ENCODE results near the gene TNRC18. TPM values are rescaled to one million over a fixed set of nuclear protein-coding genes. Genes with fewer than 3 reads are reported as not detected.
"Not testable (repeated sequence)": the region's sequence is repeated elsewhere in the genome, so short reads cannot be mapped to it uniquely, and the experiment has no call there.

Gene TNRC18
- total RNA-seq, 5 donors from 2014 or later (not counting 1 experiment from before 2014, with no cell fraction given), result 58.8 to 71.0 (median 62.6) TPM

DNA sequence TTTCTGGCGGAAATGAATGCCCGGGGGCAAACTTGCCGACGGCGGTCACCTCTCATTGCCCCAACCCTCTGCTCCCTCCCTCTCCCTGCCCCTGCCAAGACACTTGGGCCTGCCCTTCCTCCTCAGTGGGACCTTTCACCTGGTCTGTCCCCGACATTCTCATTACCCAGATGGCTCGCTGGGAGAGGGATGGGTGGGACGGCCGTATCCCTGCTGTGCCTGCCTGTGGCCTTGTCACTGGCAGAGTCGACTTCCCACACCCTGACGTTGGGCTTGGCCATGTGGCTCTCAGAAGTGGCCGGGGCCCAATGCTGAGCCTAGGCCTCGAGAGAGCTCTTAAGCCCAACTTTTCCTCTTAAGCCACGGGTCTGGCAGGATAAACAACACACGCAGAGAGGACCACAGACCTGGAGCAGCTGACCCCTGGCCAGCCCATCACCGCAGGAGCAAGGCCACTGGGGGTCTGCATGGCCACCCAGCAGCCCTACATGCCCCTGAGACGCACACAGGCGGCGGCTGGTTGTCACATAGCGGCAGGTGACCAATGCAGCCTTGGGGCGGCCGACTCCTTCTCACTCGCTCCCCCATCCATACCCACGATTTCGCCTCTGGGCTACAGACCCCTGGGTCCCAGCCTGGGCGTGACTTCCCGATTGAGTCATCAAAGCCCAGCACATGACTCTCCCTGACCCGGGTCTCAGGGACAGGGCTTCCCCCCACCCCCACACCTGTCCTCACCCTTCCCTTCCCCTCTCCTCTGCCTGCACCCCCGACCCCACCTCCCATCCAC, 100.8 kb downstream of the TNRC18 start:
- Histone ChIP-seq H3K9me3 (no peaks in the 10 kb centered on the region), H3K27me3 (replicated peaks in 1 of 2; ENCODE audit: control insufficient read depth in 2 of 2, extremely low read depth in 1 of 2, insufficient read depth in 2 of 2, low read length in 1 of 2) (no peaks in the 10 kb centered on the region), H3K4me1 (ENCODE audit: control insufficient read depth in 1 of 2, extremely low read depth in 1 of 2, insufficient read depth in 2 of 2, low read length in 2 of 2) (peaks cover 0 to 2% of the 10 kb centered on the region in 2 experiments), H3K27ac (ENCODE audit: low read length) (no peak overlapping the region), H3K4me3 (ENCODE audit: control insufficient read depth in 1 of 2, extremely low read depth in 1 of 2, low read length in 1 of 2) (no peak overlapping the region), H3K36me3 (ENCODE audit: control insufficient read depth in 2 of 2, extremely low read depth in 1 of 2, insufficient read depth in 1 of 2, low read length in 1 of 2) (peaks cover 30 to 42% of the 10 kb centered on the region in 2 donors)
- Mint-ChIP-seq H3K4me1 (peaks cover 0 to 5% (median 0%) of the 10 kb centered on the region in 3 donors), H3K4me3 (no peak overlapping the region), H3K27me3 (no peaks in the 10 kb centered on the region), H3K36me3 (peaks cover 60% of the 10 kb centered on the region), H3K9me3 (peaks cover 0 to 13% (median 4%) of the 10 kb centered on the region in 3 donors), H3K27ac (no peak overlapping the region)
- DNase-seq, result no peak
- POLR2A ChIA-PET, result no interaction called here
- CTCF ChIA-PET, result no interaction called here
- WGBS (ENCODE audit: insufficient coverage), result 94% methylated on average over 13 of the region's 29 CpGs
- ATAC-seq (replicated peaks in 1 of 4), result no peak

DNA sequence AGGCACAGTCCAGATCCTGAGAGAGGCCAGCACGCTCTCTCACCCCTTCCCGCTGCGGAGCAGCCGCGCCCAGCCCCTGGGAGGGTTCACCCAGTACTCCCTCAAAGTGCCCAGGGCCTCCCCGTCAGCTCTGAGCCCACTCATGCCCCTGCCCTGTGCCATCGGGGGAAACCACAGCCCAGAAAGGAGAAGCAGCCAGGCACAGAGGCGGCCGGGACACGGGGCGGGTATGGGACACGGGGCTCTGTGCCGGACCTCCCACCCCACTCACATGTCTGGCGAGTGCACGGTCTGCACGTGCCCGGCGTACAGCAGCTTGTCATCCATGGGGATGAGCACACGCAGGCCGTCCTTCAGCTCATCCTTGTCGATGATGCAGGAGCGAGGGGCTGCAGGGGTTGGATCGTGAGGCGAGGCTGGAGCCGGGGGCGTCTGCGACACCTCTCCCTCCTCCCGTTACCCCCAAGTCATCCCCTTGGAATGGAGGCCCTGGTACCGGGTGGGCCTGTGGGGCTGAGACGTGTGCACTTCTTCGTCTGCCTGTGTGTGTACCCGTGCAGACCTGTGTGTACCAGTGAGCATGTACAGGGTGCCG, 102.7 kb downstream of the TNRC18 start:
- H3K4me1 Mint-ChIP-seq, result no peaks in the 10 kb centered on the region
- H3K36me3 ChIP-seq (ENCODE audit: control insufficient read depth in 2 of 2, extremely low read depth in 1 of 2, insufficient read depth in 1 of 2, low read length in 1 of 2), result peaks cover 17 to 47% of the 10 kb centered on the region in 2 donors
- 99% methylated on average over 20 of the region's 33 CpGs for WGBS (ENCODE audit: insufficient coverage)
- CTCF ChIA-PET, result no interaction called here
- H3K4me3 ChIP-seq (ENCODE audit: control insufficient read depth in 1 of 2, extremely low read depth in 1 of 2, low read length in 1 of 2), result no peak overlapping the region
- no peaks in the 10 kb centered on the region for H3K27me3 ChIP-seq (replicated peaks in 1 of 2; ENCODE audit: control insufficient read depth in 2 of 2, extremely low read depth in 1 of 2, insufficient read depth in 2 of 2, low read length in 1 of 2)
- H3K36me3 Mint-ChIP-seq, result peaks cover 57% of the 10 kb centered on the region
- ATAC-seq (replicated peaks in 1 of 4) (no peak), DNase-seq (no peak)
- no peak overlapping the region for H3K27ac ChIP-seq (ENCODE audit: low read length)
- H3K4me1 ChIP-seq (ENCODE audit: control insufficient read depth in 1 of 2, extremely low read depth in 1 of 2, insufficient read depth in 2 of 2, low read length in 2 of 2), result no peaks in the 10 kb centered on the region
- H3K27me3 Mint-ChIP-seq, result no peaks in the 10 kb centered on the region
- peaks cover 0 to 13% (median 4%) of the 10 kb centered on the region in 3 donors for H3K9me3 Mint-ChIP-seq
- no peak overlapping the region for H3K4me3 Mint-ChIP-seq
- H3K27ac Mint-ChIP-seq, result no peak overlapping the region
- H3K9me3 ChIP-seq, result no peaks in the 10 kb centered on the region
- POLR2A ChIA-PET, result no interaction called here

GRCh38 chr7:5320391-5320790, 103.2 kb downstream of the TNRC18 start:
- no peak for ATAC-seq (replicated peaks in 1 of 4)

DNA sequence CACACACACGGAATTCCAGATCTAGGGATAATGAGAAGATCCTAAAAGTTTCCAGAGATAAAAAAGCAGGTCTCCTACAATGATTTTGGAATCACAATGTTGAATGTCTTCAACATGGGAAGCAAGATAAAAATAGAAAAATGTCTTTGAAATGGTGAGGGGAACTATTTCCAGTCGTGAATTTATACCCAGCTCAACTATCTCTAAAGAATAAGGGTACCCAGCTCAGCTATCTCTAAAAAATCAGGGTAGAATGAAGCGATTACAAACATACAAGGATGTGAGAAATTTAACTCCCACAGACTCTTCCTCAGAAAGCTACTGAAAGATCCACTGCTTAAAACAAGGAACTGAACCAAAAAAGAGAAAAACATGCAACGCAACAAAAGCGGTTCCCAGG, 105.0 kb downstream of the TNRC18 start:
- H3K27ac Mint-ChIP-seq; DNase-seq; H3K4me3 Mint-ChIP-seq; H3K4me1 ChIP-seq (ENCODE audit: control insufficient read depth in 1 of 2, extremely low read depth in 1 of 2, insufficient read depth in 2 of 2, low read length in 2 of 2); H3K27ac ChIP-seq (ENCODE audit: low read length); H3K27me3 ChIP-seq (replicated peaks in 1 of 2; ENCODE audit: control insufficient read depth in 2 of 2, extremely low read depth in 1 of 2, insufficient read depth in 2 of 2, low read length in 1 of 2); H3K9me3 ChIP-seq; H3K4me3 ChIP-seq (ENCODE audit: control insufficient read depth in 1 of 2, extremely low read depth in 1 of 2, low read length in 1 of 2); H3K4me1 Mint-ChIP-seq; ATAC-seq (replicated peaks in 1 of 4); H3K27me3 Mint-ChIP-seq; POLR2A ChIA-PET: not testable (repeated sequence)
- H3K36me3 ChIP-seq (ENCODE audit: control insufficient read depth in 2 of 2, extremely low read depth in 1 of 2, insufficient read depth in 1 of 2, low read length in 1 of 2), result peaks cover 11 to 52% of the 10 kb centered on the region in 2 donors
- peaks cover 0 to 13% (median 4%) of the 10 kb centered on the region in 3 donors for H3K9me3 Mint-ChIP-seq
- peaks cover 59% of the 10 kb centered on the region for H3K36me3 Mint-ChIP-seq
- no CpG with 5 or more reads among the region's 5 CpGs for WGBS (ENCODE audit: insufficient coverage)
- CTCF ChIA-PET, result interaction anchor here in 1 of 2 donors (0.6 kb wide), 1 partner anchor 46 kb away, joined by 8 read pairs; no protein-coding TSS in a partner anchor

More at GRCh38 chr7:5320391-5320790, 103.2 kb downstream of the TNRC18 start:
- POLR2A ChIA-PET, result no interaction called here
- Histone ChIP-seq H3K27ac (ENCODE audit: low read length) (no peak overlapping the region), H3K4me1 (ENCODE audit: control insufficient read depth in 1 of 2, extremely low read depth in 1 of 2, insufficient read depth in 2 of 2, low read length in 2 of 2) (no peaks in the 10 kb centered on the region), H3K4me3 (ENCODE audit: control insufficient read depth in 1 of 2, extremely low read depth in 1 of 2, low read length in 1 of 2) (no peak overlapping the region), H3K9me3 (no peaks in the 10 kb centered on the region), H3K27me3 (replicated peaks in 1 of 2; ENCODE audit: control insufficient read depth in 2 of 2, extremely low read depth in 1 of 2, insufficient read depth in 2 of 2, low read length in 1 of 2) (no peaks in the 10 kb centered on the region), H3K36me3 (ENCODE audit: control insufficient read depth in 2 of 2, extremely low read depth in 1 of 2, insufficient read depth in 1 of 2, low read length in 1 of 2) (peaks cover 16 to 51% of the 10 kb centered on the region in 2 donors)
- CTCF ChIA-PET, result no interaction called here
- no peaks in the 10 kb centered on the region for H3K27me3 Mint-ChIP-seq
- no peak overlapping the region for H3K4me3 Mint-ChIP-seq
- DNase-seq, result no peak
- 100% methylated on average over 3 of the region's 13 CpGs for WGBS (ENCODE audit: insufficient coverage)
- H3K27ac Mint-ChIP-seq, result no peak overlapping the region
- H3K4me1 Mint-ChIP-seq, result no peaks in the 10 kb centered on the region
- peaks cover 0 to 13% (median 4%) of the 10 kb centered on the region in 3 donors for H3K9me3 Mint-ChIP-seq
- H3K36me3 Mint-ChIP-seq, result peaks cover 59% of the 10 kb centered on the region

GRCh38 chr7:5315761-5316160, 107.9 kb downstream of the TNRC18 start:
- CTCF ChIA-PET, result no interaction called here

GRCh38 chr7:5314864-5315263, 108.8 kb downstream of the TNRC18 start:
- 98% methylated on average over 19 of the region's 19 CpGs for WGBS (ENCODE audit: insufficient coverage)
- POLR2A ChIA-PET, result no interaction called here
- no peak overlapping the region for H3K4me3 ChIP-seq (ENCODE audit: control insufficient read depth in 1 of 2, extremely low read depth in 1 of 2, low read length in 1 of 2)
- Mint-ChIP-seq H3K27me3 (no peaks in the 10 kb centered on the region), H3K27ac (no peak overlapping the region), H3K9me3 (peaks cover 0 to 13% (median 4%) of the 10 kb centered on the region in 3 donors), H3K4me1 (no peaks in the 10 kb centered on the region), H3K4me3 (no peak overlapping the region), H3K36me3 (peaks cover 44% of the 10 kb centered on the region)
- H3K36me3 ChIP-seq (ENCODE audit: control insufficient read depth in 2 of 2, extremely low read depth in 1 of 2, insufficient read depth in 1 of 2, low read length in 1 of 2), result peaks cover 7 to 47% of the 10 kb centered on the region in 2 donors
- H3K27me3 ChIP-seq (replicated peaks in 1 of 2; ENCODE audit: control insufficient read depth in 2 of 2, extremely low read depth in 1 of 2, insufficient read depth in 2 of 2, low read length in 1 of 2), result no peaks in the 10 kb centered on the region
- H3K4me1 ChIP-seq (ENCODE audit: control insufficient read depth in 1 of 2, extremely low read depth in 1 of 2, insufficient read depth in 2 of 2, low read length in 2 of 2), result no peaks in the 10 kb centered on the region
- CTCF ChIA-PET, result no interaction called here
- DNase-seq (no peak), ATAC-seq (replicated peaks in 1 of 4) (no peak)
- no peaks in the 10 kb centered on the region for H3K9me3 ChIP-seq
- H3K27ac ChIP-seq (ENCODE audit: low read length), result no peak overlapping the region

More at GRCh38 chr7:5315761-5316160, 107.9 kb downstream of the TNRC18 start:
- peaks cover 49% of the 10 kb centered on the region for H3K36me3 Mint-ChIP-seq
- no peak overlapping the region for H3K27ac ChIP-seq (ENCODE audit: low read length)
- POLR2A ChIA-PET, result no interaction called here
- H3K4me3 Mint-ChIP-seq, result no peak overlapping the region
- no peaks in the 10 kb centered on the region for H3K4me1 Mint-ChIP-seq
- no peak for DNase-seq
- no peaks in the 10 kb centered on the region for H3K4me1 ChIP-seq (ENCODE audit: control insufficient read depth in 1 of 2, extremely low read depth in 1 of 2, insufficient read depth in 2 of 2, low read length in 2 of 2)
- H3K9me3 ChIP-seq, result no peaks in the 10 kb centered on the region
- H3K9me3 Mint-ChIP-seq, result peaks cover 0 to 13% (median 4%) of the 10 kb centered on the region in 3 donors
- 100% methylated on average over 3 of the region's 14 CpGs for WGBS (ENCODE audit: insufficient coverage)
- no peak for ATAC-seq (replicated peaks in 1 of 4)
- H3K27me3 ChIP-seq (replicated peaks in 1 of 2; ENCODE audit: control insufficient read depth in 2 of 2, extremely low read depth in 1 of 2, insufficient read depth in 2 of 2, low read length in 1 of 2), result no peaks in the 10 kb centered on the region
- H3K27ac Mint-ChIP-seq, result no peak overlapping the region
- no peaks in the 10 kb centered on the region for H3K27me3 Mint-ChIP-seq
- no peak overlapping the region for H3K4me3 ChIP-seq (ENCODE audit: control insufficient read depth in 1 of 2, extremely low read depth in 1 of 2, low read length in 1 of 2)
- H3K36me3 ChIP-seq (ENCODE audit: control insufficient read depth in 2 of 2, extremely low read depth in 1 of 2, insufficient read depth in 1 of 2, low read length in 1 of 2), result peaks cover 7 to 53% of the 10 kb centered on the region in 2 donors
